Tibial artery (tissue), 4 donors: Measurements from ENCODE around the gene RMND5A.

Source experiments
- DNase-seq, 2 donors: peaks; one replicate each; pipeline ENCODE4 v3.0.0-alpha.2; 2019
- H3K27ac ChIP-seq, 2 donors: fragments of 200-600 bp; sonication (generic) in 1 of 2; 1 replicate in 1 of 2; 2 replicates in 1 of 2; pipeline ENCODE4 v1.5.1; 2018 to 2019; ENCODE audit warnings: mild to moderate bottlenecking in 1 of 2
- H3K27me3 ChIP-seq, 2 donors: fragments of 200-600 bp; sonication (generic) in 1 of 2; one replicate each; pipeline versions ENCODE4 v1.5.1 to v1.6.0; 2016 to 2019
- H3K36me3 ChIP-seq, 3 donors: fragments of 200-600 bp; sonication (generic) in 2 of 3; one replicate each; pipeline ENCODE4 v1.5.1; 2016 to 2019; ENCODE audit warnings: mild to moderate bottlenecking in 2 of 3
- H3K4me1 ChIP-seq, 4 donors: fragments of 200-600 bp; sonication (generic) in 2 of 4; 1 replicate in 3 of 4; 2 replicates in 1 of 4; pipeline ENCODE4 v1.5.1; 2016 to 2019
- H3K4me3 ChIP-seq, 2 donors: fragments of 200-600 bp; sonication (generic) in 1 of 2; 1 replicate in 1 of 2; 2 replicates in 1 of 2; pipeline ENCODE4 v1.5.1; 2018 to 2019; ENCODE audit warnings: mild to moderate bottlenecking in 2 of 2
- H3K9me3 ChIP-seq, 3 donors: fragments of 200-600 bp; sonication (generic) in 1 of 3; one replicate each; pipeline ENCODE4 v1.5.1; 2016 to 2019
- intact Hi-C: fragments of 100-400 bp; cut with DNase I; formaldehyde crosslinking; loops from one replicate; pipeline ENCODE4 v1.15.0; 2023; ENCODE audit warnings: low total_unique reads
- TF ChIP-seq, protein P1 (sequence below), 2 experiments: fragments of 200-600 bp in 1 of 2; fragments of 450-650 bp in 1 of 2; IDR thresholded peaks; one replicate each; pipeline ENCODE4 v1.5.1; 2017 to 2019; ENCODE audit warnings: antibody characterized with exemption in 2 of 2, mild to moderate bottlenecking in 1 of 2, moderate library complexity in 1 of 2

Gene RMND5A

GRCh38 chr2:86809481-86810121 lies 89.5 kb downstream of the RMND5A start:
- Histone ChIP-seq H3K9me3 (no peaks in the 10 kb centered on the region), H3K4me1 (peaks cover 0 to 29% (median 20%) of the 10 kb centered on the region in 4 donors), H3K27me3 (peaks cover 0 to 34% of the 10 kb centered on the region in 2 donors), H3K27ac (no peak overlapping the region), H3K4me3 (no peak overlapping the region), H3K36me3 (no peaks in the 10 kb centered on the region)
- DNase-seq, result no peak
- TF ChIP-seq, protein P1, sequence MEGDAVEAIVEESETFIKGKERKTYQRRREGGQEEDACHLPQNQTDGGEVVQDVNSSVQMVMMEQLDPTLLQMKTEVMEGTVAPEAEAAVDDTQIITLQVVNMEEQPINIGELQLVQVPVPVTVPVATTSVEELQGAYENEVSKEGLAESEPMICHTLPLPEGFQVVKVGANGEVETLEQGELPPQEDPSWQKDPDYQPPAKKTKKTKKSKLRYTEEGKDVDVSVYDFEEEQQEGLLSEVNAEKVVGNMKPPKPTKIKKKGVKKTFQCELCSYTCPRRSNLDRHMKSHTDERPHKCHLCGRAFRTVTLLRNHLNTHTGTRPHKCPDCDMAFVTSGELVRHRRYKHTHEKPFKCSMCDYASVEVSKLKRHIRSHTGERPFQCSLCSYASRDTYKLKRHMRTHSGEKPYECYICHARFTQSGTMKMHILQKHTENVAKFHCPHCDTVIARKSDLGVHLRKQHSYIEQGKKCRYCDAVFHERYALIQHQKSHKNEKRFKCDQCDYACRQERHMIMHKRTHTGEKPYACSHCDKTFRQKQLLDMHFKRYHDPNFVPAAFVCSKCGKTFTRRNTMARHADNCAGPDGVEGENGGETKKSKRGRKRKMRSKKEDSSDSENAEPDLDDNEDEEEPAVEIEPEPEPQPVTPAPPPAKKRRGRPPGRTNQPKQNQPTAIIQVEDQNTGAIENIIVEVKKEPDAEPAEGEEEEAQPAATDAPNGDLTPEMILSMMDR (IDR thresholded peaks at IDR 0.05), result no peak
- intact Hi-C loops, result no loop called here

DNA sequence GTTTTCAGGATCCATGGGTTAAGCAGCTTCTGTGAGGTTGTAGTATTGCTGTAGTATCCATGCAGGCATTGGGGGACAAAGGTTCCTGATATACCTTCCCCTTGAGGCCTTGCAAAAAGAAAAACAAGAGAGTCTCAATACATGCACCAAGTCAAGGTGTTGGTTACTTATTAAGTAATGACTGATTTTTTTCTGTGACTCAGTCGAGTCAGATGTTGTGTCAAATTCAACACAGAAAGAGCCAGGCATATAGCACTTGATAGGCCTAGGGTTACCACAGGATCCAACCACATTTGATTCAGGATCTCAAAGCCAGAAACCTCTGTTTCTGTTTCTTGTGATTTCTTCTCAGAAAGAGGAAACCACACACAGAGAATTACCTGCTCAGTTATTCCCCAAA lies 95.5 kb downstream of the RMND5A start:
- no peaks in the 10 kb centered on the region for H3K36me3 ChIP-seq
- no peaks in the 10 kb centered on the region for H3K9me3 ChIP-seq
- intact Hi-C loops, result no loop called here

DNA sequence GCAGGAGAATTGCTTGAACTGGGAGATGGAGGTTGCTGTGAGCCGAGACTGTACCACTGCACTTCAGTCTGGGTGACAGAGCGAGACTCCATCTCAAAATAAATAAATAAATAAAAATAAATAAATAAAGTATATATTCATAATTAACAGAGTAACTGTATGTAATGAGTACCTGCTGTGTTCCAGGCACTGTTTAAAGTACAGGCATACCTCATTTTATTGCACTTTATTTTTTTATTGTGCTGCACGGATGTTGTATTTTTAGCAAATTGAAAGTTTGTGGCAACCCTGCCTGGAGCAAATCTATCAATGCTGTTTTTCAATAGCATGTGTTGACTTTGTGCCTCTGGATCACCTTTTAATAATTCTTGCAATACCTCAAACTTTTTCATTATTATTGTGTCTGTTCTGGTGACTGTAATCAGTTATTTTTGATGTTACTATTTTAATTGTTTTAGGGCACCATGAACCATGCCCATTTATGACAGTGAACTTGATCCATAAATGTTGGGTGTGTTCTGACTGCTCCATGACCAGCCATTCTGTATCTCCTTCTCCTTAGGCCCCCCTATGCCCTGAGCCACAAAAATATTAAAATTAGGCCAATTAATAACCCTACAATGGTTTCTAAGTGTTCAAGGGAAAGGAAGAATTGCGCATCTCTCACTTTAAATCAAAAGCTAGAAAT lies 98.2 kb downstream of the RMND5A start:
- Histone ChIP-seq H3K36me3 (no peaks in the 10 kb centered on the region), H3K27me3 (peaks cover 0 to 12% of the 10 kb centered on the region in 2 donors), H3K4me1 (no peaks in the 10 kb centered on the region), H3K4me3 (no peak overlapping the region), H3K27ac (no peak overlapping the region), H3K9me3 (peaks cover 0 to 14% (median 4%) of the 10 kb centered on the region in 3 donors)
- intact Hi-C loops, result no loop called here
- no peak for DNase-seq
- TF ChIP-seq, protein P1 (IDR thresholded peaks at IDR 0.05), result no peak

More for the DNA sequence above, 95.5 kb downstream of the RMND5A start:
- DNase-seq, result no peak
- Histone ChIP-seq H3K27me3 (peaks cover 0 to 24% of the 10 kb centered on the region in 2 donors), H3K4me3 (no peak overlapping the region), H3K4me1 (no peaks in the 10 kb centered on the region), H3K27ac (no peak overlapping the region)
- TF ChIP-seq, protein P1 (IDR thresholded peaks at IDR 0.05), result no peak

DNA sequence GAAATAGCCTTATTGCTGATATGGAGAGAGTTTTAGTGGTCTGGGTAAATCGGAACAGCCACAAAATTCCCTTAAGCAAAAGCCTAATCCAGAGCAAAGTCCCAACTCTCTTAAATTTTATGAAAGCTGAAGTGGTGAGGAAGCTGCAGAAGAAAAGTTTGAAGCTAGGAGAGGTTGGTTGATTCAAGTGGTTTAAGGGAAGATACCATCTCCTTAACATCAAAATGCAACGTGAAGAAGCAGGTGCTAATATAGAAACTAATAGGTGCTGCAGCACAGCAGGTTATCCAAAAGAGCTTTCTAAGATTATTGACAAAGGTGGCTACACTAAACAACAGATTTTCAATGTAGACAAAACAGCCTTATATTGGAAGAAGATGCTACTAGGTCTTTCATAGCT lies 98.9 kb downstream of the RMND5A start:
- no peak for DNase-seq
- Histone ChIP-seq H3K36me3 (no peaks in the 10 kb centered on the region), H3K27ac (no peak overlapping the region), H3K4me1 (no peaks in the 10 kb centered on the region), H3K27me3 (peaks cover 0 to 5% of the 10 kb centered on the region in 2 donors), H3K4me3 (no peak overlapping the region), H3K9me3 (peaks cover 0 to 14% (median 4%) of the 10 kb centered on the region in 3 donors)
- intact Hi-C loops, result no loop called here
- TF ChIP-seq, protein P1 (IDR thresholded peaks at IDR 0.05), result no peak

GRCh38 chr2:86821306-86821705 lies 101.2 kb downstream of the RMND5A start:
- DNase-seq, result no peak
- H3K4me3 ChIP-seq, result no peak overlapping the region
- H3K36me3 ChIP-seq, result no peaks in the 10 kb centered on the region
- no peaks in the 10 kb centered on the region for H3K27me3 ChIP-seq
- TF ChIP-seq, protein P1 (IDR thresholded peaks at IDR 0.05), result no peak
- H3K9me3 ChIP-seq, result peaks cover 0 to 14% (median 4%) of the 10 kb centered on the region in 3 donors
- no peaks in the 10 kb centered on the region for H3K4me1 ChIP-seq
- intact Hi-C loops, result no loop called here
- no peak overlapping the region for H3K27ac ChIP-seq
